GM19324 (cell line): Measurements from ENCODE around the gene IMMP2L.

ENCODE experiments used
- ATAC-seq: cut with Tn5 transposase; IDR thresholded peaks from one replicate; pipeline ENCODE4 v1.9.1; 2021; ENCODE audit warnings: mild to moderate bottlenecking, moderate library complexity; ENCODE audit not compliant: unreplicated experiment, low FRiP score

The IMMP2L gene

DNA sequence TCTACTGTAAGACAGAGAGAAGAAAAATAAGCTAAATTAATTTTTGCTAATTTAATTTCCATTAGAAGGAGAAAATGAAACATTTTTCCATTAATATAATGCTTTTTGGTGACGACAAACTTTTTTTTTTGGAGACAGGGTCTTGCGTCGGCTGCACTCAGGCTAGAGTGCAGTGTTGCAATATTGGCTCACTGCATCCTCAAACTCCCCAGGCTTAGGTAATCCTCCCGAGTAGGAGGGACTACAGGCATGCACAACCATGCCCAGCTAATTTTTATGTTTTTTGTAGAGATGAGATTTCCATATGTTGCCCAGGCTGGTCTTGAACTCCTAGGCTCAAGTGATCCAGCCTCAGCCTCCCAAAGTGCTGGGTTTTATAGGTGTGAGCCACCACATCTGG lies 701.1 kb downstream of the IMMP2L start:
- no peak for ATAC-seq

DNA sequence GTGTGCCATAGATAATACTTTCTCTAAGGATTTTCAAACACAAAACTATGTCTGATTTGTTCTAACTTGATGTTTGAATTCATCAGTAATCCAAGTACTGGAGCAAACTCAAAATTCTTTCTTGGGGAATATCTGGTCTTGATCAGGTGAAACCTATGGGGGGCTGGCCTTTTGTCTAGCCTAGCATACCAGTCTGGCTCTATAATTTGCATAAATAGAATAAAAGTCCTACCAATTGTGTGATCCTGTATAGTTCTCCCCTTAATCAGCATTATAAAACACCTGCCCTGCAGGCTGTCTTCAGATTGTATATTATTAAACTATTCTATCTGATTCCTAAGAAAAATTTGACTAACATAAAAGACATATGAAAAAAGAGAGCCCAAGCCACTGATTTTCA lies 705.2 kb downstream of the IMMP2L start:
- no peak for ATAC-seq

DNA sequence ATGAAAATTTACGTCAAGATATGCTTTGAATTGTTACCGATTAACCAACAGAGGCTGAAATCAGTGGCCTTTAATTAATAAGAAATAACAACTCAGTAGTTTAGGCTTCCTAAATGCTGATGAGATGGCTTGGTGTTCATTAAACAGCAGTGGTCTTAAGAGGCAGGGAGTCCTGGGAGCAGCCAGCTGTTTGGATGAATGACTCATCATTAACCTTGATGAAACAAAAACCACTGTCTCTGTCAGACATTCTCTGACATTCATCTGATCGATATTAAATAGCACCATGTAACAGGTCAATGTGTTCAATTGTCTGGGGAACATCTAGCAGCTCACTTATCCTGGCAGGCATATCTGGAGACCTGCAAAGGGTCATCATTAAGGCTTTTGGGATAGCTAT lies 705.6 kb downstream of the IMMP2L start:
- ATAC-seq: no peak

DNA sequence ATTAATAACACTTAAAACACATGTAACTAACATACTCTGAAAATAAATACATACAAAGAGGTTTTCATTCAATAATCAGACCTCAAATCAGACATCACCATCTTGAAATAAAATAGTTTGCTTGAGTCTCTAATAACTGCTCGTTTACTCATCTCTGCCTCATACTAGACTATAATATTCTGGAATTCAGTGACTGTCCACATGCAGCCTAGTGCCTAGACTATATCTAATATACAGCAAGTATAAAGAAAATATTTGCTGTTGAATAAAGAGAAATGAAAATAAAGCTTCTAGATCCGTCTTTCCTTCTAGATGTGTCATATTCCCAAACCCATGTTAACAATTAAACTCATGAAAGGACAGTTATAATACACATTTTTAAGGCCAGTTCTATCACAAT lies 707.6 kb downstream of the IMMP2L start:
- ATAC-seq: no peak

DNA sequence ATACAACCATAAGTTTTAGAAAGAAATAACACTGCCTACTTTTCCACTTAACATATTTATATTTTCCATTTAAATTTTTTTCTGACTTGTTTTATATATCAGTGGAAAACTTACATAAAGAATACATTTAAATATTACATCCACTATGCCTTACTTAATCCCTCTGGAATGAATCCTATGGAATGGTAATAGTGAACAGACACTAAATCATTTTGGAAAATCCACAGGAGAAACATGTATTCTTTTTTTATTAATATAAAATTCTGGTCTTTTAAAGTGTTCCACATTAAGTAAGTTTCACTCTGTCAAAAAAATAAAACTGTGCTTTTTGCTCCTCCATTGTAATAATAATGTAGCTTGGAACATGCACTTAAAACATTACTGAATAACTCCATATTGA lies 708.1 kb downstream of the IMMP2L start:
- ATAC-seq: no peak

DNA sequence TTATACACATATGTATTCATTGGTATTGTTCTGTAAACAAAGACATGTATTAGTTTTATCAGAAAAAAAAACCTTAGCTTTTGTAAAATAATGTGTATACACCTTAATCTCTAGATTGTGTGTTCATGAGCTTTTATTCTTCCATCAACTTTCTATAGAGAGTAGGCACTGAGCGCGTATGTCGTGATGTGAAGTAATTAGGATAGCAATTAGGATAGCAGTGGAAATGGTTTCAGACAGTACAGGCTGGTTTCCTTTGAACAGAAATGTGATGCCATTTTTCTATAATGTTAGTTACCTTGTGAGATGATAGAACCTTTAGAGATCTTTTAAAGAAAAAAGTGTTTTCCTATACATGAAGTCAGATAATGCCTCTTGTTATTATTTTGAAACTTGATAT lies 709.0 kb downstream of the IMMP2L start:
- ATAC-seq: no peak

DNA sequence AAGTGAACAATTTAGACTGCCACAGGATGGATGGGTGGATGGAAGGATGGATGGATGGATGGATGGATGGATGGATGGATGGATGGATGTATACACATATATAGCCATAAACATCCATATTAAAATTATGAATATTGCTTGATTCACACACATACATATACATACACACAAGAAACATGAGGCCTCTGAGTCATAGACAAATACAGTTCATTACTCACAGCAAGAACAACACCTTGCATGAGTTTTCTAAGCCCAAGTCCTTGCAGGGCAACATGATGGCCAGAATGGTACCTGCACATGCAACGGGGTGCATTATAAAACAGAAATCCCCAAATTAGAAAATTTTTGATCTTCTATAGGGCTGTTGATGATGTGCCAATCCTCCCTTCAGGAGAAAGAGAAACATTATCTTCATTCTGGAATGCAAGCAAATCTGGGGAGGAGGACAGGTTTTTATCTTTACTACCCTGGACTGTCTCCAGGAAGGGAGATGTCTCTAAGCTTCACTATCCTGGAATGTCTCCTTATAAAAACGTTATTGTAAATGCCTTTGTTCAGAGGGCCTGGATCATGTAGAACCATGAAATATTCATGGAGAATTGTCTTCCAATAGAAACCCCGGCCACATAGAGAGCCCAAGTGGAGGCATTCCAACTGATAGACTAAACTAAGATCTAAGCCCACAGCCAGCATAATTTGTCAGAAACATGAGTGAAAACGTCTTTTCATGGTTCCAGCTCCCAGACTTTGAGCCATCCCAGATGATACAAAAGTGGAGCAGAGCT lies 709.9 kb downstream of the IMMP2L start:
- ATAC-seq: no peak

DNA sequence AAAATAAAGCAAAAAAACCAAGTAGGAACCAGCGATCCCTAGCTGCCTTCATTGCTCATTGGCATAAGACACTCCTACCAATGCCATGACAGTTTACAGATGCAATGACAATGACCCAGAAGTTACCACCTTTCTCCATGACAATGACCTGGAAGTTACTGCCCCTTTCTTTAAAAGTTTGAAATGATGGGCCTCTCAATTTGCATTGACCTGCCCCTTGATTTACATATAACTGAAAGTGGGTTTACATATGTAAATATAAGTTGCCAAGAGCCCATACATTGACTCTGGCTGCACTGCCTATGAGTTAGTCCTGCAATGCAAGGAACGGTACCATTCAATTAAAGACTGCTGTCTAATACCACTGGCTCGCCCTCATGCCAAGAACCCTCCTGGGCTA lies 712.1 kb downstream of the IMMP2L start:
- no peak for ATAC-seq

DNA sequence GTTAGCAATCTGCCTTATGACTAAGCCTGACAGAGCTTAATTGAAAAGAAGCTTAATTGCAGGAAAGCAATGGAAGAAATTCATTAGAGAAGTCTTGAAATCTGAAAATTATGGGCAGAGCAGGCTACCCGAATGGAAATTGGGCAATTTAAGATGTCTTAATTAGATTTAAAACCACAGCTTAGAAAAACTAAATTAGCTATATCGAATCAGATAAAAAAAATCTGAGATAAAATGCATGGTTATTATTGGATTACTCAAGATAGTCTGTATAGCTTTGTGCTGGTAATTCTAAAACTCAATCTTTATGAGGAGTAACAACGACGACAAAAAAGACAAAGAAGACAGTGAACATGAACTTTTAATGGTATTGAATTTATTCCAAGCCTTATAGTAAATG lies 719.5 kb downstream of the IMMP2L start:
- no peak for ATAC-seq

DNA sequence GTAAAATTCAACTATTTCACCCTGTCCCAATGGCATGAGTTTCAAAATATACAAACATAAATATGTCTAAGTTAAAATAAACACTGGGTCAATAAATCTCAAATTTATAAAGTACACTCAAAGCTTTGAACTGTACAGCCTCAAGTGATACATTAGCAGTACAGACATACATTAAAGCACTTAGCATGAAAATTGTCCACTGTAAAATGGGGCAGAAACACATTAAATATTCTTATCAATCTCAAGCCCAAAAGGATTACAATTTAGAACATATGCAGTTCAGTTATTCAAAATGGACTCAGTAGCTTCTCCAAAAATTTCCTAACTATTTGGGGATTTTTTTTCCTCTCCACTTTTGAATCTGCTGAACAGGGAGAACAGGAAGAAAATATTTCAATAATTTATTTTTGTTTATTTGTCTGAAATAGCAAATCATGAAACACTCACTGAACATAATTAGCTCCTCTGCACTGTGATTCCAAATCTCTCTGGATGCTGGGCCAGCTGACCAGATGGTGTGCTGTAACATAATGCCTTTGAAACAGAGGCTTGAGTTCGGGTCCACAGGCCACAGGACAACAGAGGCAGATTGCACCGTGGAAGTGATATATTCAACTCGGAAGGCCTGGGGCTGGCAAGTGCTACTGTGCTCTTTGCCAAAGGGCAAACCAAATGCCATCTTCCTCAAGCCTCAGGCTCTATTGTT lies 720.3 kb downstream of the IMMP2L start:
- ATAC-seq: no peak

DNA sequence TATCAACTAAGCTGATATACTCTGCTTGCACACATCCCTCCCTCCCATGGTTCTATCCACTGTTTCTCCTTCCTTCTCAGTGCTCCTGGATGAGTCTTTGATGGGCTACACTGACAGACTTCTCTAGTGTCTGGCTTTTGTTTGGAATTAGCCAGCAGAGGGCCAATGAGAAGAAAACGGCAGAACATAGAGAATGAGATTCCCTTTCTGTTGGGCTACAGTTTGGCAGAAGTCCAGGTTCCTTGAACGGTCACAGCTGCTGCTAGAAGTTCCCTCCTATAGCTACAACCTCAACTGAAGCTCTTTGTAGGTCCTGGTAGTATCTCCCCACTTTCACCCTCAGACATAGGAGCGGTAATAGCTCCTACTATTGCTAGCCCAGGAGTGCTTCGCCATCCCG lies 722.4 kb downstream of the IMMP2L start:
- no peak for ATAC-seq

DNA sequence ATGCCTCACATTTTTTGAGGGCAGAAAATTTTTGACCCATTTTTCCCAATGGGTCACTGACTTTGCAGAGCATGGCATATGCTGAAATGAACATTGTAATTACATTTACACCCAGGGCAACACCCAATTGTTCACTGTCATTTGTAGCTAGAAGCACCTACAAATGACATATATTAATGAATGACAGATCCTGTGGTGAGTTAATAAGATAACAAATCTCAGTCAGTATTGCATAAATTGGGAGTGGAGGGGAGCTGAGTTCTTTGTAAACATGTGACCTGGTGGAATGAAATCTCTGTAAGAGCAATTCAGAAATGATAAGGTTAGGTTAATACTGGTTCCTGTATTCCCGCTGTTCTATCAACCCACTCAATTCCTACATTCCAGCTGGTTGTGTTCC lies 726.4 kb downstream of the IMMP2L start:
- no peak for ATAC-seq

DNA sequence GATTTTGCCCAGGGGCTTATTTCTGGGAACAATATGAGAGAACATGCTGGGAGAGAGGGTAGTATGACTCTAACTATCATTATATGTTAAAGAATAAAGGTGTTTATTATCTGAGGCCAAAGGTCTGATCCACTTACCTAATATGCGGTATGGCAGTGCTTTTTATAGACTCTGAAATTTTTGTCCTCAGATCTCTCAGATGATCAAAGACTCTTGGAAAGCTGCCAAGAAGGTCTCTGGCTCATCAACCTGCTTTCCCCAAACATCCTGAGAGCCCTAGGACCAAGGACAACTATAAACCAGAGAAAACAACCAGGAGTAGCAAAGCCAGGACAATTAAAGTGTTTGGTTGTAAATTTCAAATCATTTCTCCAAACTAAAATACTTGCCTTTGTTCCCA lies 727.1 kb downstream of the IMMP2L start:
- no peak for ATAC-seq

DNA sequence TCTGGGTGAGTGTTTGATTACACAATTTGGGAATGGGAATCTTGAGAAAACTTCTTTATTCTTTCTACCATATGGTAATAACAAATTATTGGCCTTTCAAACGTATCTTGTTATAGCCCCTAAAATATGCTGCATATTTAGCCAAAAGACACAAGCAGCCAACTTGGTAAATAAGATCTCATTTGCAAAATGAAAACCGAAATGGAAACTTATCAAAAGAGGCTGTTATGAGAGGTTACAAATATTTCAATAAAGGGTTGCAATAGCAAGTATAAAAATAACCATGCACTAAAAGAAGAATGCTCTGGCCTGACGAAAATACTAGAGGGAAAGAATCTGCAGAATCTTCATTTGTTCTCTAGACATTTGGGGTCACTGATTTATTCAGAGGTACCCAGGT lies 730.9 kb downstream of the IMMP2L start:
- no peak for ATAC-seq

DNA sequence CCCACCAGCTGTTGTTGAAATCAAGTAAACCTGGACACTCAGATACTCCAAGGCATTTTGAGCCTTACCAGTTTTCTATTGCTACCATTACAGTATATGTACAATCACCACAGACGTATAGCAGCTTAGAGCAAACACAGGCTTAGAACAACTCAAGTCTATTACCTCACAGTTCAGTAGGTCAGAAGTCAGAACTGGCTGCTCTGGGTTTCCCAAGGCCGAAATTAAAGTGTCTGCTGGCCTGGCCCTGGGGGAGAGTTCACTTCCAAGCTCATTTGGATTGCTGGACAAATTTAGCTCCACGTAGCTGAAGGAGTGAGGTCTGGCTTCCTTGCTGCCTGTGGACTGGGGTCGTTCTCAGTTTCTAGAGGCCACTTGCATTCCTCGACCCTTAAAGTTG lies 731.5 kb downstream of the IMMP2L start:
- no peak for ATAC-seq

DNA sequence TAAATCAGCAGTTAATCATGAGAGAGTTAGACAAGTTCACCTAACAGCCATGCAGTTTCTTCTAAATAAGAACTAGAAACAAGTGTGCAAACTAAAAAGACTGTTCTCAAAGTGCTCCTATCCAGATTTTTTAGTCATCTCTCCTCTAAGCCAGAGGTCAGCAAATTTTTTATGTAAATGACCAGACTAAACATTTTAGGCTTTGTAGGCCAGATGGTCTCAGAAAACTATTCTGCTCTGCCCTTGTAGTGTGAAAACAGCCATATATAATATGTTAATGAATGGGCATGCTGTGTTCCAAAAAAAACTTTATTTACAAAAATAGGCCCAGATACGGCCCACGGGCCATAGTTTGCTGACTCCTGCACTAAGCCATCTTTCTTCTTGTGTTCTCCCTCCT lies 734.4 kb downstream of the IMMP2L start:
- ATAC-seq: no peak

DNA sequence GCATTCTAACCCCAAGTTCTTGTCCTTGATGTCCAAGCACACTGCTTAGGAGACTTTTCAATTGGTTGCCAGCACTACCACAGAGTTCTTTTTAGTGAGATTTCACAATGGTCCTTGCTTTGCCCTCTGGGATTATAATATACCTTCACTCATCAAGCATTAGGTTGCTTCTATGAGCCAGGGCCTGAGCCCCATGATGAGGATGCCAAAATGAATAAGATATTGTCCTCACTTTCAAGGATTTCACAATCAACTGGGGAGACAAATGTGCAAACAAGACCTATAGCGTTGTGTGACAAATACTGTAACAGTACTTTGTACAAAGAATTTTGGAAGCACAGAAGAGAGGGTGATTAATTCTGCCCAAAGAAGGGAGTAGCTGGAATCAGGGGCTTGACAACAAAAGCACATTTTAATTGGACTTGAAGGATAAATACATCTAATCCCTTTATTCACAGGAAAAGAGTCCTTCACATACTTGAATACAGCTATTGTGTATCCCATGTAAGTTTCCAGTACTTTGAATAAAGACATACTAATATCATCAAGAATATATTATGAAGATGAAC lies 734.9 kb downstream of the IMMP2L start:
- no peak for ATAC-seq

DNA sequence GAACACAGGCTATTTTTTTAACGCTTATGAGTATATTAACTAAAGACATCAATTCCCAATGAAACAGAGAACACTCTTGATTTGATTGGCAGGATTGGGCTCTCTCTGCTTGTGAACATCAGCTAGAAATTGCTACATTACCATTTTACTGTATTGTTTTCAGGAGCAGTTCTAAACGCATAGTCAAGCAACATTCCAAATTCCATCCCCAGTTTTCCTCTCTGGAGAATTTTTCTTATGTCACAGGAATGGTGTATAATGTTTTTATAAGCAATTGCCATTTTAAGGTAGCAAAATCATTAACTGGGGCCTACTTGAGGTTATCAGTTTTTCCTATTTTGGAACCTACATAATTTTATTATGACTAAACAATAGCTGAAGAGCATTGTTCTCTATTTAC lies 748.3 kb downstream of the IMMP2L start:
- no peak for ATAC-seq

DNA sequence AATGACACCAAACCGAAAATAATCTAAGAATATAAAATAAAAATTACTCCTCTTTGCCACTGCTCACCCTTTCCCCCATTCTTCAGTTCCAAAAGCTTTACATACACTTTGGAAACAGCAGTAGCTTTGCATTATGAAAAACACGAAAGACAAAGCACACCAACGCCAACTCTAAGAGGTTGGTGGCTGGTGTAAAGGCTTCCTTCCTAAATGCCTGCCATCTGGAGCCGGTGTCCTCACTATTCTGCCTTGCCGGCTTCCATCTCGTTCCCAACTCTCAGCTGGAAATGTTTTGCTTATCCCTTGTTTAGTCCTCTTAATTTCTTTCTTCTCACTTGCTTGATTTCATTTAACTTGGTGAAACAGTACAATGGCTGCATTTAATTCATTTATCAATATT lies 752.5 kb downstream of the IMMP2L start:
- ATAC-seq: no peak

DNA sequence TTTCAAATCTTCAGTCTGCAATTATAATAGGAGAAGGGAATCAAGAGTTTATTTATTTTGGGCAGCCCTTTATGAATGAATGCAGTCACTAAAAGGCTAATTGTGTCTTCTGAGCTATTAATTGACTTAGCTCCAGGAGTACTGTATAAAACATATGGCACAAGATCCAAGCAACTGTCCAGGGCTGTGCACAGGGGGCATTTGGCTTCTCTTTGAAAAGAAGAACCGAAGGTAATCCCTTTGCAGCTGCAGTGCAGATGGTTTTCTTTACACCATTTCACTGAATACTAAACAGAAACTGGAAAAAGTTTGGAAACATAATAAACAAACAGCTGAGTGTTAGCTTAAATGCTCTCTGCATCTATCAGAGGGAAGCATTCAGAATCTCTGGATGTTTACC lies 753.9 kb downstream of the IMMP2L start:
- ATAC-seq: no peak

DNA sequence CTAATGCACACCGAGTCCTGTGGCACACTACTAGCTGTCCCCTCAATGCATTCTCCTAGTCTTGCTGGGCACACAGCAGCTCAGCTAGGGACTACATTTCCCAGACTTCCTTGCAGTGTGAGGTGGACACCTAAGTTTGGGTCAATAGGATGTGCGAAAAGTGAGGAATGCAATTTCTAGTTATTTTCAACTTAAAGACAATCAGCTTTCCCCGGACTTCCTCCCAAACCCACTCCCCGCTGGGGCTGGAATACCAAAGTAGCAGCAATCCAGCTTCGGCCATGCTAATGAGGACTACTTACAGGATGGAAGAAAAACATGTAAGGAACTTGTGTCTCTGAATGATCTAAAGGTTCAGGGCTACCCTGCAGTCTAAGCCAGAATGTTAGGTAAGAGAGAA lies 757.8 kb downstream of the IMMP2L start:
- no peak for ATAC-seq

DNA sequence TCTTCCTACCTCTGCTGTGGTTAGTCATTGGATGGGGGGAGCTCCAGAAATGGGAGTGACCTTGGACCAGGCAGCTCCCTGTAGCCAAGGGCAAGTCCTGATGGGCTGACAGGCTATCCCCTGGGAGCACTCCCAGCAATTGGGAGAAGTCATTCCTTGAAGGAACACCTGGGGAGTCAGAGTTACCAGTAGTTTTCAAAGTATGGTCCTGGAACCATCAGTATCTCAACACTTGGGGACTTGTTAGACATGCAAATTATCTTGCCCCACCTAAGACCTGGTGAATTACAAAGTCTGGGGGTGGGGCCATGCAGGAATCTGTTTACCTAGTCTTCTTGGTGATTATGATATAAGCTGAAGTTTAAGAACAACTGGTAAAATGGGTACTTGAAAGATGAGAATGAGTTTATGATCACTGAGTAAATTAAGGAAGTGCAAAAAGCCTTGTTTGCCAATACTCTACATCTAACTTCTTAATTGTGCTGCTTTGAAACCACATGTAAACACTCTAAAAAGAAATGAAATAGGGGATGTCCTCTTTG lies 758.6 kb downstream of the IMMP2L start:
- ATAC-seq: no peak
